Osteocyte (in vitro differentiated cells): ENCODE results near the gene GRHL1. TPM values are rescaled to one million over a fixed set of nuclear protein-coding genes. Genes with fewer than 3 reads are reported as not detected.
A peak's percentile ranks its signal among the peaks of the same experiment; 100 is the strongest.

ENCODE experiments used
- DNase-seq: peaks from one replicate; pipeline ENCODE4 v3.0.0; 2021; ENCODE audit warnings: mixed read lengths; ENCODE audit not compliant: unreplicated experiment; ENCODE audit errors: extremely low spot score
- H3K27ac Mint-ChIP-seq: one replicate; pipeline ENCODE4 v1.8.0; 2021; ENCODE audit warnings: mild to moderate bottlenecking, mixed read lengths; ENCODE audit not compliant: unreplicated experiment
- H3K27me3 Mint-ChIP-seq: one replicate; pipeline ENCODE4 v1.8.0; 2021; ENCODE audit warnings: mixed read lengths; ENCODE audit not compliant: unreplicated experiment
- H3K36me3 Mint-ChIP-seq: one replicate; pipeline ENCODE4 v1.8.0; 2021; ENCODE audit warnings: mixed read lengths; ENCODE audit not compliant: unreplicated experiment
- H3K4me1 Mint-ChIP-seq: one replicate; pipeline ENCODE4 v1.8.0; 2021; ENCODE audit warnings: mixed read lengths; ENCODE audit not compliant: unreplicated experiment
- H3K4me3 Mint-ChIP-seq: one replicate; pipeline ENCODE4 v1.8.0; 2021; ENCODE audit warnings: mild to moderate bottlenecking, moderate library complexity, mixed read lengths; ENCODE audit not compliant: unreplicated experiment
- H3K9me3 Mint-ChIP-seq: one replicate; pipeline ENCODE4 v1.8.0; 2021; ENCODE audit warnings: mixed read lengths; ENCODE audit not compliant: unreplicated experiment
- total RNA-seq: library from RNA; stranded (reverse); gene quantifications from 2 replicates; pipeline ENCODE4 v1.2.1, GENCODE V29; 2021
- TF ChIP-seq, protein P1 (sequence below): fragments of 200-600 bp; sonication (generic); IDR thresholded peaks from 2 replicates; pipeline ENCODE4 v1.5.0; 2021; ENCODE audit warnings: antibody characterized with exemption, mild to moderate bottlenecking, moderate library complexity

GRHL1 gene
- total RNA-seq, 1 donor from 2014 or later = 0.32 TPM

DNA sequence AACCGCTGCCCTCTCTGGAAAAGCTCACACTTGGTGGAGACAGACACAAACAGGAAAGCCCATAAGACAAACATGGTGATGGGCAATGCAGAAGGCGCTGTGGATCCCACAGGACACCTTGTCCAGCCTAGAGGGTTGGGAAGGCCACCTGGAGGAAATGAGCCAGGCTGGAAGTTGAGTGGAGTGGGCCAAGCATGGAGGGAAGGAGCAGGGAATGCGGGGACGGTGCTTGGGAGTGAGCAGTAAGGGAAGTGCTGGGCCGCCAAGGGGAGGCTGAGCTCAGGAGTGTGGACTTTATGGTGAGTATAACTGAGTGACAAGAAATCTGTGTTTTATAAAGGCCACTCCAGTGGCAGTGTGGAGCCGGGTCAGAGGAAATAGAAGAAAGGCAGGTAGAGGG is 2.8 kb upstream of the GRHL1 start:
- H3K9me3 Mint-ChIP-seq = no peaks in the 10 kb centered on the region
- H3K36me3 Mint-ChIP-seq = no peaks in the 10 kb centered on the region
- DNase-seq = no peak
- peaks cover 20% of the 10 kb centered on the region for H3K27me3 Mint-ChIP-seq
- no peak overlapping the region for H3K27ac Mint-ChIP-seq
- peaks cover 13% of the 10 kb centered on the region for H3K4me1 Mint-ChIP-seq
- TF ChIP-seq, protein P1, sequence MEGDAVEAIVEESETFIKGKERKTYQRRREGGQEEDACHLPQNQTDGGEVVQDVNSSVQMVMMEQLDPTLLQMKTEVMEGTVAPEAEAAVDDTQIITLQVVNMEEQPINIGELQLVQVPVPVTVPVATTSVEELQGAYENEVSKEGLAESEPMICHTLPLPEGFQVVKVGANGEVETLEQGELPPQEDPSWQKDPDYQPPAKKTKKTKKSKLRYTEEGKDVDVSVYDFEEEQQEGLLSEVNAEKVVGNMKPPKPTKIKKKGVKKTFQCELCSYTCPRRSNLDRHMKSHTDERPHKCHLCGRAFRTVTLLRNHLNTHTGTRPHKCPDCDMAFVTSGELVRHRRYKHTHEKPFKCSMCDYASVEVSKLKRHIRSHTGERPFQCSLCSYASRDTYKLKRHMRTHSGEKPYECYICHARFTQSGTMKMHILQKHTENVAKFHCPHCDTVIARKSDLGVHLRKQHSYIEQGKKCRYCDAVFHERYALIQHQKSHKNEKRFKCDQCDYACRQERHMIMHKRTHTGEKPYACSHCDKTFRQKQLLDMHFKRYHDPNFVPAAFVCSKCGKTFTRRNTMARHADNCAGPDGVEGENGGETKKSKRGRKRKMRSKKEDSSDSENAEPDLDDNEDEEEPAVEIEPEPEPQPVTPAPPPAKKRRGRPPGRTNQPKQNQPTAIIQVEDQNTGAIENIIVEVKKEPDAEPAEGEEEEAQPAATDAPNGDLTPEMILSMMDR = no peak
- H3K4me3 Mint-ChIP-seq = no peak overlapping the region

DNA sequence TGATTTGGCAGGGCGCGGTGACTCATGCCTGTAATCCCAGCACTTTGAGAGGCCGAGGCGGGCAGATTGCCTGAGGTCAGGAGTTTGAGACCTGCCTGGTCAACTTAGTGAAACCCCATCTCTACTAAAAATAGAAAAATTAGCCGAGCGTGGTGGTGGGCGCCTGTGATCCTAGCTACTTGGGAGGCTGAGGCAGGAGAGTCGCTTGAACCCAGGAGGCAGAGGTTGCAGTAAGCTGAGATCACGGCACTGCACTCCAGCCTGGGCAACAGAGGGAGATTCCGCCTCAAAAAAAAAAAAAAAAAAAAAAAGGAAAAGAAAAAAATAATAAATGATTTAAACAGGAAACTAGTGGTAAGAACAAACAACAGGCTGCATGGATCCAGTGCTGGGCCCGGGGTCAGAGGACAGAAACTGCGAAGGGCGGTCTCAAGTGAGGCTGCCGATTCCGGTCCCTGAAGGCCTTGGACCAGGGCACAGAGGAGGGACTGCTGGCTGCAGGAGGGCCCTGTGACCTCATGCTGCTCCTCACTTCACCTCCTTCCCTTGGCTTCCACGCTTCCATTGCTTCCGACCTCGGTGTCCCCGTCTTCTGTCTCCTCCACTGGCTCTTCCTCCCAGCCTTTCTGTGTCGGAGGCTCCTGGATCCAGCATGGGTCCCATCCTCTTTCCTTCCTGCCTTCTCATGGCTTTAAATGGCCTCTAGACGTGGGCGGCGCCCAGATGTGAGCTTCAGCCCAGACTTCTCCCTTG is 2.1 kb upstream of the GRHL1 start:
- Mint-ChIP-seq H3K4me3 (peak overlapping the region; percentile 76), H3K36me3 (no peaks in the 10 kb centered on the region), H3K27ac (no peak overlapping the region), H3K27me3 (peaks cover 27% of the 10 kb centered on the region), H3K9me3 (no peaks in the 10 kb centered on the region), H3K4me1 (peaks cover 13% of the 10 kb centered on the region)
- TF ChIP-seq, protein P1 = no peak
- no peak for DNase-seq

DNA sequence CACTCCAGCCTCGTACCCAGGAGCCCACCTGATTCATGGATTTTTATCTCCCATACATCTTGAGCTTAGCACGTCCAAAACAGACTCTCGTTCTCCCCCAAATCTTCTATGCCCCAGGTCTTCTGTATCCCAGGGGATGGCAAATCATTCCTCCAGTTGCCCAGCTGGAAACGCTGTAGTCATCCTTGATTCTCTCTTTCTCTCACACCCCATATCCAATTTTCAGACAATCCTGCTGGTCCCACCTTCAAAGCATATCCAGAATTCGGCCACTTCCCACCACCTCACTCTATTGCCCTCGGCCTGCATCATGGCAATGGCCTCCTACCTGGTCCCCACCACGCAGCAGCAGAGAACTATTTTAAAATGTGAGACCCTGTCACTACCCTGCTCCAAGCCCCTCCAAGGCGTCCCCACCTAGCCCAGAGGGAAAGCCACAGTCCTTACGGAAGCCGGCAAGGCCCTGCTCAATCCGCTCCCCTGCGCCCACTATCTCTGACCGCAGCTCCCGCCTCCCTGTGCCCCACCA is 1.4 kb upstream of the GRHL1 start:
- H3K36me3 Mint-ChIP-seq = no peaks in the 10 kb centered on the region
- H3K27me3 Mint-ChIP-seq = peaks cover 31% of the 10 kb centered on the region
- DNase-seq = no peak
- TF ChIP-seq, protein P1 = no peak
- H3K4me3 Mint-ChIP-seq = peak overlapping the region; percentile 76
- no peaks in the 10 kb centered on the region for H3K9me3 Mint-ChIP-seq
- H3K4me1 Mint-ChIP-seq = peaks cover 13% of the 10 kb centered on the region
- no peak overlapping the region for H3K27ac Mint-ChIP-seq

DNA sequence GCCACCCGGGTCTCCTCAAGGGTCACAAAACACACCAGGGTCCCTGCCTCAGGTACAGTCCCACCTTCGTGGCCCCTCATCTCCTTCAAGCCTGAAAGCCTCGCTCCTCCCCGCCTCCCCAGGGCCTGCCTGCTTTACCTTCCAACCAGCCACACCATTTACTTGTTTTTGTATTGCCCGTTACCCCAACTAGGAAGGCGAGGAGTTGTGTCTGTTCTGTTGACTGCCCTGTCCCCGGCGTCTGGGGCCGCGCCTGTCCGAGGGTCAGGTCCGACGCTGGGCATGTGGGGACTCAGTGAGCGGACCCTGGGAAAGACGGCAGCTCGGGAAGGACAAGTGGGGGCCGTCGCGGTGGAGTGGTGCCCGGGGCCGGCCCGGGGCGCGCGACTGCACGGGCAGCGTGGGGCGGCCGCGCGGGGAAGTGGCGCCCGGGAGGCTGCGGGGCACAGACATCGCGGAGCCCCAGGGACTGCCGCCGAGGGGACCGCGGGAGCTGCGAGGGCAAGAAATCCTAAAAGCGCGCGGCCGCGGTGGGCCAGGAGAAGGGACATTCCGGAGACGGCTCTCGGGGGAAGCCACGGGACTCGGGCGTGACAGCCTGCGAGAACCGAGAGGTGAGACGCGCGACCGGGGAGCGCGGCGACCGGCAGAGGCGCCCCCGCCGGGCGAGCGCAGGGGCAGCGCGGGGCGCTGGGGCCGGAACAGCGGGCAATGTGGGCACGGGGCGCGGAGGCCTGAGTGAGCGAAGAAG is 797 bp upstream of the GRHL1 start:
- Mint-ChIP-seq H3K4me3 (peak overlapping the region; percentile 76), H3K27me3 (peaks cover 29% of the 10 kb centered on the region), H3K36me3 (no peaks in the 10 kb centered on the region), H3K4me1 (peaks cover 13% of the 10 kb centered on the region), H3K9me3 (no peaks in the 10 kb centered on the region), H3K27ac (no peak overlapping the region)
- no peak for DNase-seq
- TF ChIP-seq, protein P1 = peak; percentile 24

DNA sequence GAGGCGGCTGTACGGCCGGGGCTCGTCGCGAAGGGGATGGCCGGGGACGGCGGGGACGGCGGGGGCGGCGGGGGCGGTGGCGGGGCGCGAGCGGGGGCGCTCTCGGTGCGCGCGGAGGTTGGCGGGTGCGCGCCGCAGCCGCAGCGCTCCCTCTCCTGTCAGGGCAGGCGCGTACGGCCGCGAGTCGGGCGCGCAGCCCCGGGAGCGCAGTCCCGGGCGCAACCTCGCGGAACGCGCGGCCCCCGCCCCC is 296 bp upstream of the GRHL1 start:
- TF ChIP-seq, protein P1 = no peak
- Mint-ChIP-seq H3K4me1 (peaks cover 13% of the 10 kb centered on the region), H3K27me3 (peaks cover 29% of the 10 kb centered on the region), H3K36me3 (no peaks in the 10 kb centered on the region), H3K4me3 (peak overlapping the region; percentile 65), H3K27ac (no peak overlapping the region), H3K9me3 (no peaks in the 10 kb centered on the region)
- no peak for DNase-seq
